ENCODE measurements around the gene CD300E.
"Not testable (repeated sequence)": the region's sequence is repeated elsewhere in the genome, so short reads cannot be mapped to it uniquely, and the experiment has no call there.

The CD300E gene

DNA sequence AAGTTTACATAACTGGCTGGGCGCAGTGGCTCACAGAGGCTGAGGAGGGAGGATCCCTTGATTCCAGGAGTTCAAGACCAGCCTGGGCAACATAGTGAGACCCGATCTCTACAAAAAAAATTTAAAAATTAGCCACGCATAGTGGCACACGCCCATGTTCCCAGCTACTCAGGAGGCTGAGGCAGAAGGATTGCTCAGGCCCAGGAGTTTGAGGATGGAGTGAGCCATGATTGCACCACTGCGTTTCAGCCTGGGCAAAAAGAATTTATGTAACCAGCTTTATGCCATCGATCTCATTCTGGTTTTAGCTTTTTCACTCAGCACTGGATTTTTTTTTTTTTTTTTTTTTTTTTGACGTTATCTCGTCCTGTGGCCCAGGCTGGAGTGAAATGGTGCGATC is 9.1 kb upstream of the CD300E start:
- DNase-seq: no peak

GRCh38 chr17:74631468-74632450 is 8.2 kb upstream of the CD300E start:
- no peak for DNase-seq

- DNase-seq: not testable (repeated sequence)
Measured at GRCh38 chr17:74630251-74630650, 6.7 kb upstream of the CD300E start.

DNA sequence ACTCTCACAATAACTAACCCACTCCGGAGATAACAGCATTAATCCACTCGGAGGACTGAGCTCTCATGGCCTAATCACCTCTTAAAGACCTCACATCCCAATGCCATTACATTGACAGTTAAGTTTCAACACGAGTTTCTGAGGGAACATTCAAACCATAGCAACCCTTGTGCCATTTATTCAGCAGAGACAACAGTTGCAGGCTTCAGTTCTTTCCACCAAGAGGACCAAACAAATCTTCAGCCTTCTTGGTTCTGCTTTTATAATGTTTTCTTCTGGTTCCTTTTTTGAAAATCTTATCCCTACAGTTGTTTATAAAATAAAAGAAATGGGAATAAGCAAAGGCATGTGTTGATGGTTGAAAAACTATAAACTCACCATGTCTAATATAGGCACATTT is 2.1 kb upstream of the CD300E start:
- DNase-seq: no peak

DNA sequence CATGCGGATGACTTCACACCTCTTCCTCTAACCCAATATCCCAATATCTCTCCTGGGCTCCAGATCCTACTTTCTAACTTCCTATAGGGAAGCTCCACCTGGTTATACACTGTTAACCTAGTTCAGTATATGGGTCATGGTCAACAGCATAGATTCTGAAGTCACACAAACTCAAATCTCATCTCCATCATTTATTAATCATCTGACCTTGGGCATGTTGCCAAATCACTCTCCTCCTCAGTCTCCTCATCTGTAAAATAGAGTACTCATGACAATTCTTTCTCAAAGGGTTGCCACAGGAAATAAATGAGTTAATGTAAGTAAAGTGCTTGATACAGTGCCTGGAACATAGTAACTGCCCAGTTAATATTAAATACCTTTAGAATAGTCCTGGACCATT is 593 bp upstream of the CD300E start:
- DNase-seq: no peak

GRCh38 chr17:74619077-74619673 is 4.4 kb downstream of the CD300E start:
- DNase-seq: no peak

- DNase-seq: no peak
Measured at GRCh38 chr17:74618451-74618850, 5.1 kb downstream of the CD300E start.

DNA sequence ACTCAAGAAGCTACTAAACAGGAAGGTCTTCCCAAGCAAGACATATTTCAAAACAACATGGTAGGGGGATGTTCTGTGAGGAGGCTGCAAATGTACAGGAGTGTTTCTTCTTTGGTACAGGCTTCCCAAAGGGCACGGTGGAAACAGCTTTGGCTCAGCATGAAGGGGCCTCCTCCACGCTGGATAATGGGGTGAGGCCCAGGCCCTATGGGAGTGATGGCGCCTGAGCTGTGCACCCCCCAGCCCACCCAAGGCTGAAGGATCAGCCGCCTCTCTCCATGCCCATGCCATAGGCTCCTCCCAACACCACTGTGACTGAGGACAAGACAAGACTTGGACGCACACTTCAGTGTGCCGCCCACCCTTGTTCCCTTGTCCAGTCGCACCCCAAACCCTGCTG is 6.8 kb downstream of the CD300E start:
- DNase-seq: no peak

GRCh38 chr17:74612046-74612445 is 11.5 kb downstream of the CD300E start:
- no peak for DNase-seq

GRCh38 chr17:74610108-74610507 is 13.4 kb downstream of the CD300E start:
- no peak for DNase-seq

- no peak for DNase-seq
Measured at GRCh38 chr17:74608511-74608910, 15.0 kb downstream of the CD300E start.

GRCh38 chr17:74607221-74607620 is 16.3 kb downstream of the CD300E start:
- no peak for DNase-seq

DNA sequence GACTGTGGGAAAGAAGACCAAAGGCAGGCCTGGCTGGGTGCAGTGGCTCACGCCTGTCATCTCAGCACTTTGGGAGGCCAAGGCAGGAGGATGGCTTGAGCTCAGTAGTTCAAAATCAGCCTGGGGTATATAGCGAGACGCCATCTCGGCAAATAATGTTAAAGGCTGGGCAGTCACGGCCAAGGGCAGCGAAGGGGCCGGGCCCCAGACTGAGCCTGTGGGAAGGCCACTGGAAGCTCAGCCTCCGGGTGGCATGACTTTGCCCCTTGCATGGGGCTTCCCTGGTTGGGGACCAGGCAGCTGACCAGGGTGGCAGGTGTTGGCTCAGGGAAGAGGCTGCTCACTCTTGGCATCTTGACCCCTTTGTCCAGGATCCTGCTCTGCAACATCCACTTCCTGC is 17.5 kb downstream of the CD300E start:
- no peak for DNase-seq

- no peak for DNase-seq
Measured at GRCh38 chr17:74605361-74605760, 18.2 kb downstream of the CD300E start.

DNA sequence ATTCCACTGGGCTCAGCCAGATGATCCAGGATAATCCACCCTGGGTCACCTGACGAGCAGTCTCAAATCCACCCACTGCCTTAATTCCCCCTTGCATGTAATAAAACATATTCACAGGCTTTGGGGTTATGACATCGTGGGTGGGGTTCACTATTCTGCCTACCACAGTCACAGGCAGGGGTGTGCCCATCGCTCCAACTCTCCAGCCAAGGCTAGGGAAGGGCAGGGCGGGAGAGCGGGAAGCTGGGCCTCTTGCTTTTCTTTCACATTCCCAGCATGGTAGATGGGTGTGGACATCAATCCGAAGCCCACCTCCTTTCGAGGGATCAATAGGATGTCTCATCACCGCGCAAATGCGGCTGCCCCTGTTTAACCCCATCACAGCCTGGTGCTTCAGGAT is 18.8 kb downstream of the CD300E start:
- DNase-seq: no peak

GRCh38 chr17:74604200-74604599 is 19.3 kb downstream of the CD300E start:
- DNase-seq: no peak

DNA sequence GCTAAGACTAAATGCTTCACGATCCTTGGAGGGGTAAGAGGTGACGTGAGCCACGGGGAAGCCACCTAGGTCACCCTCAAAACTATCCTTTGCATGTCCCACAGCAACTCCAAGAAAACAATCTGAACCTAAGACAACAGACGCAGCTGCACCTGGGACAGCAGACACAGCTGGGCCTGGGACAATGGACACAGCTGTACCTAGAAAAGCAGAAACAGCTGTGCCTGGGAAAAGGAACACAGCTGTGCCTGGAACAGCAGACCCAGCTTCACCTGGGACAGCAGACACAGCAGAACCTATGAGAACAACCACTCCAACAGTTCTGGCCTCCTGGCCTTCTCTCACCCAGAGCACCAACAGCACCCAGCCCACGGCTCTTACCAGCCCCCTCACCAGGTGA is 19.8 kb downstream of the CD300E start:
- DNase-seq: no peak

DNA sequence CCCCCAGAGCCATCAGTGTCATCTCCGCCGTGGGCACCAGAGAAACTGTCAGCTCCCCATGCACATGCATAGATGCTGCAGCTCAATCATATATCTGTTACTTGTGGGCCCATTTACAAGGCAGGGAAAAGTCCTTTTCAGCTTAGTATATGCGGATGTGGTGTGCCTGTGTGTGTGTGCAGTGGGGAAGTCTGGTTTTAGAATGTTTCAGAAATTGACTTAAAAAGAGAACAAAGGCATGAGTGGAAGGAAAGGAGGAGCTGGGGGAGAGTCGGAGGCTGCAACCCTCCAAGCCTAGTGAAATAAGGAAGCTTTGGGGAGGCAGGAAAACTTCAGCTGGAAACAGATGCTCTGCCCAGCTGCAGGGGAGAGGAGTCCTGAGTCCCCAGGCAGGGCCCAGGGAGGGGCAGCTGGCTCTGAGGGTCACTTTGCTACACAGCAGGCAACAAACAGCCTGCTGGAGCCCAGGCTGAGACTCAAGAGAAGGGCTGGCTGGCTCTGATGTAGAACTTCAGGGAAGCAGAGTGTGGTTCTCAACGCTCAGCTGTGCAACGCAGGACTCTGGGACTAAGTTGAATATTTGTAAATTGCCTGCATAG is 20.4 kb downstream of the CD300E start:
- no peak for DNase-seq

DNA sequence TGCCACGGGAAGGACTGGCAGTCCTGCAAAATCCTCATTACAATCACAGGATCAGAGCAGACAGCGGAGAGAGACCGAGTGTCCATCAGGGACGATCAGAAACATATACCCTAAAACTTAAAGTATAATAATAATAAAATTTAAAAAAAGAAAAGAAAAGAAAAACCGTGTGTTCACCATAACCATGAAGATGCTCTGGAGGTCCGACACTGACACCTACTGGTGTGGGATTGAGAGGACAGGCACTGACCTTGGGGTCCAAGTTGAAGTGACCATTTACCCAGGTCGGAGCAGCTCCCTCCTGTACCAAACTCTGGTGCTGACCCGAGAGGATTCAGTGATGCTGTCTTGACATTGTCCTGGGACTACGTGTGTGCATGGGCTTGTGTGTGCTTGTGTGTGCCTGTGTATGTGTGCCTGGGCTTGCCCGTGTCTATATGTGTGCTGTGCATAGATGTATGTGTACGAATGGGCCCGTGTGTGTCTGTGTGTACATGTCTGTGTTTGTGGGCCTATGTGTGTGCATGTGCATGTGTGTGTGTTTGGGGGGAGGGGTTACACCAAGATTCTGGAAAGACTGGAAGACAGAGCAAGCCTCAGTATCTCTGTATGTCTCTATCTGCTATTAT is 21.5 kb downstream of the CD300E start:
- DNase-seq: no peak

DNA sequence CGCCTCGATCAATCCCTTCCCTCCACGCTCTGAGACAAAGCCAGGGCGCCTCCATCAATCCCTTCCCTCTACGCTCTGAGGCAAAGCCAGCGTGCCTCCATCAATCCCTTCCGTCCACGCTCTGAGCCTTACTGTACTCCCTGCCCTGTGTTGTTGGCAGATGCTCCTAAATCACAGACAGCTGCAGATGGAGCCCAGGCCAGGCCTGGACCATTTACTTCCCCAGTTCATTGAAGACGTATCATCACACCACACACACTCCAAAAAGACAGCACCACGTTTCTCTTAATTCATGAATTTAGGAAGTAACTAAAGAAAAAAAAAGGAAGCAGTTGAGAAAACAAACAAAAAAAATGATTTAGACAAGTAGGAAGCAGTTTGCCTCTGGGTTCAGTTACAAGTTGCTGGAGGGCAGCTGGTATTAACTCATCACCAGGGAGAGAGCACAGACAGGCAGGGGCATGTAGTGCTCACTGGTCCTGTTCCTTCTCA is 24.0 kb downstream of the CD300E start:
- DNase-seq: no peak

GRCh38 chr17:74599023-74599399 is 24.5 kb downstream of the CD300E start:
- no peak for DNase-seq

- no peak for DNase-seq
Measured at GRCh38 chr17:74598346-74599022, 25.1 kb downstream of the CD300E start.

Data from activated T-cell treated with anti-CD3 and anti-CD28 coated beads for 4 hours (primary cell).